Retinal pigment epithelial cell (primary cell): ENCODE measurements around the gene PGAP3.
"Not testable (repeated sequence)": the region's sequence is repeated elsewhere in the genome, so short reads cannot be mapped to it uniquely, and the experiment has no call there.

Experiments used
- DNase-seq: peaks from one replicate; pipeline ENCODE4 v3.0.0-alpha.2; 2010; ENCODE audit warnings: low read depth
- H3K4me3 ChIP-seq: 2 replicates; pipeline ENCODE4 v1.5.1; 2011; ENCODE audit warnings: mild to moderate bottlenecking, low read length, control low read depth, moderate library complexity
- TF ChIP-seq, protein P1 (sequence below): conservative IDR thresholded peaks from 2 replicates; pipeline ENCODE4 v1.5.1; 2011; ENCODE audit warnings: low read depth, low read length, control low read depth, inconsistent platforms

The PGAP3 gene

DNA sequence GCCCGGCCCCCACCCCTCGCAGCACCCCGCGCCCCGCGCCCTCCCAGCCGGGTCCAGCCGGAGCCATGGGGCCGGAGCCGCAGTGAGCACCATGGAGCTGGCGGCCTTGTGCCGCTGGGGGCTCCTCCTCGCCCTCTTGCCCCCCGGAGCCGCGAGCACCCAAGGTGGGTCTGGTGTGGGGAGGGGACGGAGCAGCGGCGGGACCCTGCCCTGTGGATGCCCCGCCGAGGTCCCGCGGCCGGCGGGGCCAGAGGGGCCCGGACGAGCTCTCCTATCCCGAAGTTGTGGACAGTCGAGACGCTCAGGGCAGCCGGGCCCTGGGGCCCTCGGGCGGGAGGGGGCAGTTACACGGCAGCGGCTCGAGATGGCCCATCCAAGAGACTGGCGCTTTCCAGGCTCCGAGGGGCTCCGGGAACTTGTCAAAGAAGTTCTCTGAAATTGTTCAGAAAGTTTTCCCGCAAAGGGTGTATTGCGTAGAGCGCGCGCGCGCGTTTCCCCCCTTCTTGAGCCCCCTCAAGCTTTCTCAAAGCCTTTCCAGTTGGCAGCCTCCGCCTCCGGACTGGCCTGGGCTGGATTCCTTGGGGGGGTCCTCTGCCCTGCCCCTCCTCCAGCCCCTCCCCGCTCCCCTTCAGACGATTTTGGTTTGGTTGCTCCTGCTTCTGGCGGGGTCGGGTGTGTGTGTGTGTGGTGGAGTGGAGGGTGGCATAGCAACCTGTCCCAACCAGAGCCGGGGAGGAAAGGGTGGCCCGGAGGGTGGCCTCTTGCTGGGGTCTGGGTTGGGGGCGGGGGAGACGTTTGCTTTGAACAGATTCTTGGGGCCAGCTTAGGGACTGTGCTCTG, 12.5 kb upstream of the PGAP3 start:
- peak overlapping the region; percentile 71 for H3K4me3 ChIP-seq
- no peak for DNase-seq

DNA sequence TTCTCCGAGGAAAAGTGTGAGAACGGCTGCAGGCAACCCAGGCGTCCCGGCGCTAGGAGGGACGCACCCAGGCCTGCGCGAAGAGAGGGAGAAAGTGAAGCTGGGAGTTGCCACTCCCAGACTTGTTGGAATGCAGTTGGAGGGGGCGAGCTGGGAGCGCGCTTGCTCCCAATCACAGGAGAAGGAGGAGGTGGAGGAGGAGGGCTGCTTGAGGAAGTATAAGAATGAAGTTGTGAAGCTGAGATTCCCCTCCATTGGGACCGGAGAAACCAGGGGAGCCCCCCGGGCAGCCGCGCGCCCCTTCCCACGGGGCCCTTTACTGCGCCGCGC, 11.9 kb upstream of the PGAP3 start, which contains the start of gene ERBB2:
Gene ERBB2, plus strand, starts transcription at position 247 of the 330 bp plus-strand sequence. CDS start 175 bp downstream, outside the sequence.
- peak; percentile 44 for DNase-seq
- peak within 1 kb of the TSS; percentile 71 for H3K4me3 ChIP-seq
- TF ChIP-seq, protein P1, sequence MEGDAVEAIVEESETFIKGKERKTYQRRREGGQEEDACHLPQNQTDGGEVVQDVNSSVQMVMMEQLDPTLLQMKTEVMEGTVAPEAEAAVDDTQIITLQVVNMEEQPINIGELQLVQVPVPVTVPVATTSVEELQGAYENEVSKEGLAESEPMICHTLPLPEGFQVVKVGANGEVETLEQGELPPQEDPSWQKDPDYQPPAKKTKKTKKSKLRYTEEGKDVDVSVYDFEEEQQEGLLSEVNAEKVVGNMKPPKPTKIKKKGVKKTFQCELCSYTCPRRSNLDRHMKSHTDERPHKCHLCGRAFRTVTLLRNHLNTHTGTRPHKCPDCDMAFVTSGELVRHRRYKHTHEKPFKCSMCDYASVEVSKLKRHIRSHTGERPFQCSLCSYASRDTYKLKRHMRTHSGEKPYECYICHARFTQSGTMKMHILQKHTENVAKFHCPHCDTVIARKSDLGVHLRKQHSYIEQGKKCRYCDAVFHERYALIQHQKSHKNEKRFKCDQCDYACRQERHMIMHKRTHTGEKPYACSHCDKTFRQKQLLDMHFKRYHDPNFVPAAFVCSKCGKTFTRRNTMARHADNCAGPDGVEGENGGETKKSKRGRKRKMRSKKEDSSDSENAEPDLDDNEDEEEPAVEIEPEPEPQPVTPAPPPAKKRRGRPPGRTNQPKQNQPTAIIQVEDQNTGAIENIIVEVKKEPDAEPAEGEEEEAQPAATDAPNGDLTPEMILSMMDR, result no peak

More for the DNA sequence above, 12.5 kb upstream of the PGAP3 start:
- TF ChIP-seq, protein P1, result no peak

DNA sequence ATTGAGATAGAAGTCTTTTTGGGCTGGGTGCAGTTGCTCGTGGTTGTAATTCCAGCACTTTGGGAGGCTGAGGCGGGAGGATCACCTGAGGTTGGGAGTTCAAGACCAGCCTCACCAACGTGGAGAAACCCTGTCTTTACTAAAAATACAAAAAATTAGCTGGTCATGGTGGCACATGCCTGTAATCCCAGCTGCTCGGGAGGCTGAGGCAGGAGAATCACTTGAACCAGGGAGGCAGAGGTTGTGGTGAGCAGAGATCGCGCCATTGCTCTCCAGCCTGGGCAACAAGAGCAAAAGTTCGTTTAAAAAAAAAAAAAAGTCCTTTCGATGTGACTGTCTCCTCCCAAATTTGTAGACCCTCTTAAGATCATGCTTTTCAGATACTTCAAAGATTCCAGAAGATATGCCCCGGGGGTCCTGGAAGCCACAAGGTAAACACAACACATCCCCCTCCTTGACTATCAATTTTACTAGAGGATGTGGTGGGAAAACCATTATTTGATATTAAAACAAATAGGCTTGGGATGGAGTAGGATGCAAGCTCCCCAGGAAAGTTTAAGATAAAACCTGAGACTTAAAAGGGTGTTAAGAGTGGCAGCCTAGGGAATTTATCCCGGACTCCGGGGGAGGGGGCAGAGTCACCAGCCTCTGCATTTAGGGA, 11.4 kb upstream of the PGAP3 start:
- peak overlapping the region; percentile 71 for H3K4me3 ChIP-seq
- DNase-seq, result not testable (repeated sequence)

DNA sequence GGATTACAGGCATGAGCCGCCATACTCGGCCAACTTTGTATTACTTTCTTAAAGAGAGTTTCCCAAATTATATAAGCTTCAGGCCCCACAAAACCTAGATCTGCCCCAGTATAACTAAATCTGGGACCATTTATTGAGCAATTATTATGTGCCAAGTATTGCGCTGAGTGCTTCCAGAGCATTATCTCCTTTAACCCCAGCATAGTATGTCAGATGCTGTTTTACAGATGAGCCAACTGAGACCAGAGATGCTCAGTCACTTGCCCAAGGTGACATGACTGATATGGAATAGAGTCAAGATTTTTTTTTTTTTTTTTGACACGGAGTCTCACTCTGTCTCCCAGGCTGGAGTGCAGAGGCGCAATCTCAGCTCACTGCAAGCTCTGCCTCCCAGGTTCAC, 10.1 kb upstream of the PGAP3 start:
- H3K4me3 ChIP-seq, result no peak overlapping the region
- DNase-seq, result no peak
- TF ChIP-seq, protein P1, result no peak

DNA sequence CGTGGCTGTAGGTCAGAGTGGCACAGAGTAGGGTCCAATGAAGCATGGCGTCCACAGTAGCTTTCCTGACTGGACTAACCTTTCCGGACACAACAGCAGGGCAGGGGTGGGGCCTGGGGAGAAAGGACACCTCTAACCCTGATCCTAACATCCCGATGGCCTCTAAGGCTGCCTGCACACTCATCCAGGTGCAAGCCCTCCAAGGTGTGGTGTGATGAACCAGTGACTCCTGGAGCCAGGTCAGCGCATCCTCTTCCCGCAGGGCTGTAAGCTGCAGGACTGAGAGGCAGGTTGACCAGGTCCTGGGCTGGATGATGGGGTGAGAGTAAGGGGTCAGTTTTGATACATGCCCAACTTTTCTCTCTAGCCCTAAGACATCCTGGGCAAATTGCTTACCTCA, 8.9 kb upstream of the PGAP3 start:
- TF ChIP-seq, protein P1, result no peak
- DNase-seq, result no peak
- H3K4me3 ChIP-seq, result no peak overlapping the region

DNA sequence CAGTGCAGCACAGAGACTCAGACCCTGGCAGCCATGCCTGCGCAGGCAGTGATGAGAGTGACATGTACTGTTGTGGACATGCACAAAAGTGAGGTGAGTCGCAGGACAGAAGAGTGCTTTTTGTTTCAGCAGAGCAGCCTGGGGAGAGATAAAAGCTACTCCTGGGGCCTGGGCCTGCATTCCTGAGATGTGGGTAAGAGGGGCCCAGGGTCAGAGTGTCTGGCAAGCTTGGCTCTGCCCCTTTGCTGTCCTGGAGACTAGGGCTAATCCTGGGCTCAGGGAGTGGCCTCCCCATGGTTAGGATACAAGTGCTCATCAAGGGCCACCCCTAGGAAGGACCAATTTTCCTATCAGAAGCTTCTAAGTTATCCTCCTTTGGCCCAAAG, 7.2 kb upstream of the PGAP3 start:
- no peak for DNase-seq
- TF ChIP-seq, protein P1, result no peak
- H3K4me3 ChIP-seq, result no peak overlapping the region

DNA sequence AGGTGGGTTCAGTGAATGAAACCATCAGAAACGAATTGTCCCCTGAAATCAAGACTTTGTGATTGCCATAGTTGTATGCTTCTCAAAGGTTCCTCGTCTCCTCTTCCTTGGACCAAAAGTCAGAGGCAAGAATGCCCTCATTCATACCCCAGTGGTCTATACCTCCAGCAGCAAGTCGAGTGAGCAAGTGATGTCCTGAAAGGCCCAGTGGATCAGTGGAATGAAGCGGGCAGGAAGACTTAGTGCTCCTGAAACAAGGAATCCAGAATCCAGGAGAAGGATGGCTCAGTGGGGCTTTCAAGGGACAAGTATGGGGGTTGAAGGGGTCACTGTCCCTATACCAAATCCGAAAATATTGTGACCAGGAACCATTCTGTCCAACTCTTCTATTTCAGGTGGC, 6.7 kb upstream of the PGAP3 start:
- no peak for DNase-seq
- H3K4me3 ChIP-seq, result no peak overlapping the region
- TF ChIP-seq, protein P1, result no peak
